ENCODE results near the gene TLCD1.
A peak's percentile ranks its signal among the peaks of the same experiment; 100 is the strongest.
"Not testable (repeated sequence)": the region's sequence is repeated elsewhere in the genome, so short reads cannot be mapped to it uniquely, and the experiment has no call there.

Gene TLCD1

DNA sequence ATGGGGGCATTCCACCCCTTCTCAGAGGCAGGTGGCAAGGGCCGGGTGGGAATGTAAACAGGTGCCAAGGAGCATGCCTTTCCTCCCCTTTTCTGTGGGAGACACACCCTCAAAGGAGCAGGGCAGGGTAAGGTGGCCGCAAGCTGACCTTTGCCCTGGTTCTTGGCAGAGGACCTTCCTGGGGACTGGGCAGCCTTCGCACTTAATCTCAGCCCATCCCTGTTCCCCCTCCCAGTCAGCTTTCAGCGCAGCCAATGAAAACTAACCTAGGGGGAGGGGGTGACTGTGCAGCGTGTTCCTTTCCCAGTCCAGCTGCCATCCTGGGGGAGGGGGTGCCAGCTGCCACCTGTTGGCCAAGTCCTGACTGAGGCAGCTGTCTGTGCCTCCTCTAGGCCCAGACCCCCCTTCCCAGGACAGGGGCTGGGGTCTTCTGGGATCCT, 20.6 kb upstream of the TLCD1 start:
- DNase-seq = no peak

DNA sequence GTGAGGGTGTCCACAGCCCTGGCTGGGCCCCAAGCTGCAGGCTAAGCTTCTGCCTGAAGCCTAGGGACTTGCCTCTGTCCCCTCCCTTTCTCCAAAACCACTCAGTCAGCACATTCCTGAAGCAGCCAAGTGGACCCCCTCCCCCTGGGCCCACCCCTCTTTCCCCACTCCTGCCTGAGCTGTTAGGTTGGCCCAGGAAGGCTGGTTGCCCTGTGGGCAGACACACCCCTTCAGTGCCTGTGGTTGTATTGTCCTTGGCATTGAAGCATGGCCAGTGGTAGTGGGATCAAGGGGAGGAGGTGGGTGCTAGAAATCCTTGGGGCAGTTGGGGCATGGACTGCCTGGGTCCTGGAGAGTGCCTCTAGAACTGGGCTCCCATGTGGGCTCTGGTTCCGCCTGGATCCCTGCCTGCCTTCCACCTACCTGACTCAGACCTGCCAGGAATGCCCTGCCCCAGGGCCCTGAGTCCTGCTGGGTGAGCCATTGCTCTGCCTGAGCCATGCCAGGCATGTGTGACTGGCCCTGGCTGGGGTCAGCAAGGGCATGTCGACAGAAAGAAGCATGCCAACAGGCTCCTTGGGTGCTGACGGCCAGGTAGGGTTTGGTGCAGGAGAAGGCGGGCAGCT, 19.9 kb upstream of the TLCD1 start:
- DNase-seq = no peak

DNA sequence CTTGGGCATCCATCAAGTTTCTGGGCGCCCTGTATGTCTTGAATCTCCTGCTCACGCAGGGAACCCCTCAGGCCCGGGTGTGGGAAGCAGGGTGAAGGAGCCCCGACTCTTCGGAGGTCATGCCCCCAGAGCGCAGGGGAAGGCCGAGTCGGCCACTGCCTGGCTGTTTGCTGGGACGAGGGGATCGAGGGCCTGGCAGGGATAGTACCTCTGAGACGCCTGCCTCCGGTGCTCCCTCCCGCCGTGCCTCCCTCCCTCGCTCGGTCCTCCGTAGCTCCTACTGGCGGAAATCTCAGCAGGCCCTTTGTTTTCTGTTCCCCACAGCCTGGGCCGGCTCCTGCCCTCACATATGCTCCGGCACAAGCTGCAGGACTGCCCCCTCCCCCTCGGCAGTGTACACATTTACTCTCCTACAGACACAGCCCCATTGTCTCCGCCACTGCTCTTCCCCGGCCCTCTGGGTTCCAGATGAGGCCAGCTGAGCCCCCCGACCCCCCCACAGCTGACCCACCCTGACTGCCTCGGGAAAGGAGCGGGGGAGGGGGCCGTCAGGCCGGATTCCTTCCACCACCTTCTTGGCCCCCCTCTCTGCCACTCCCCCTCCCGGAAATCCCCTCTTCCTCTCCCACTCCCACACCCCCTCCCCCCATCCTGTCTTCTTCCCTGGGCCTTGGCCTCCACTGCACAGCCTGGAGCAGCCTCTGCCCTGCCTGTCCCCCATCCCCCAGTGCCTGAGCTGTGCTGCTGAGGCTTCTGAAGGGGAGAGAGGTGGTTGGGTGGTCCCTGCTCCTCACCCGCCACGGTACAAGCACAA, 19.1 kb upstream of the TLCD1 start:
- DNase-seq = no peak

DNA sequence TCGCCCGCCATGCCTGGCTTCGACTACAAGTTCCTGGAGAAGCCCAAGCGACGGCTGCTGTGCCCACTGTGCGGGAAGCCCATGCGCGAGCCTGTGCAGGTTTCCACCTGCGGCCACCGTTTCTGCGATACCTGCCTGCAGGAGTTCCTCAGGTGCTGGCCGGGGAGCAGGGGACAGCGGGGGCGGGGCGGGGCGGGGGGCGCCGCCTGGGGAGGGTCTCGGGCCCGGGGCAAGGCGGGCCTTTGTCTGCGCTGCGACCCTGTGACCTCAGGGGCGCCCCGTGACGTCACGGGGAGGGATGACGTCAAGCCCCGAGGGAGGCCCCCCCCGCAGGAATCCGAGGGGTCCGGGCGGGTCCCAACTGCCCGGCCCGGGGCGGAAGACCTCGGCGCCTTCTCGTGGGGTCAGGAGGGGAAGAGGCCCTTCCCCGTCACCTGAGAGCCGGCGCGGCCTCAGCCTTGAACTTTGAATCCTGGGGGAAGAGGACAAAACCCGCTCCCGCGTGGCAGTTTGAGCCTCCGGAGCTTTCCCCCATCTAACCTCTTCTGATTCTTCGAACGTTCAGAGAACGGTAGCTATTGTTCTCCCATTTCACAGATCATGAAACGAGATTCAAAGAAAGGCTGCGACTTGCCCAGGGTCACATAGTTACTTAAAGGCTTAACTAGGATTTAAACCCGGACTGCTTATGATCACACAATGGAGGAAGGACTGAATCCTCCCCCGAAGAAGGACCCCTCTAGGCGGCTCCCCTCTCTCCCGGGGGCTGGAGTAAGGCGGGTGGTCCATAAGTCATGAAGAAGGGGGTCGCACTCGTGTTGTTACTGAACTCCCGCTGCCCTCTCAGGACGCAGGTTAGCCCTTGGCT, 18.3 kb upstream of the TLCD1 start:
- no peak for DNase-seq

DNA sequence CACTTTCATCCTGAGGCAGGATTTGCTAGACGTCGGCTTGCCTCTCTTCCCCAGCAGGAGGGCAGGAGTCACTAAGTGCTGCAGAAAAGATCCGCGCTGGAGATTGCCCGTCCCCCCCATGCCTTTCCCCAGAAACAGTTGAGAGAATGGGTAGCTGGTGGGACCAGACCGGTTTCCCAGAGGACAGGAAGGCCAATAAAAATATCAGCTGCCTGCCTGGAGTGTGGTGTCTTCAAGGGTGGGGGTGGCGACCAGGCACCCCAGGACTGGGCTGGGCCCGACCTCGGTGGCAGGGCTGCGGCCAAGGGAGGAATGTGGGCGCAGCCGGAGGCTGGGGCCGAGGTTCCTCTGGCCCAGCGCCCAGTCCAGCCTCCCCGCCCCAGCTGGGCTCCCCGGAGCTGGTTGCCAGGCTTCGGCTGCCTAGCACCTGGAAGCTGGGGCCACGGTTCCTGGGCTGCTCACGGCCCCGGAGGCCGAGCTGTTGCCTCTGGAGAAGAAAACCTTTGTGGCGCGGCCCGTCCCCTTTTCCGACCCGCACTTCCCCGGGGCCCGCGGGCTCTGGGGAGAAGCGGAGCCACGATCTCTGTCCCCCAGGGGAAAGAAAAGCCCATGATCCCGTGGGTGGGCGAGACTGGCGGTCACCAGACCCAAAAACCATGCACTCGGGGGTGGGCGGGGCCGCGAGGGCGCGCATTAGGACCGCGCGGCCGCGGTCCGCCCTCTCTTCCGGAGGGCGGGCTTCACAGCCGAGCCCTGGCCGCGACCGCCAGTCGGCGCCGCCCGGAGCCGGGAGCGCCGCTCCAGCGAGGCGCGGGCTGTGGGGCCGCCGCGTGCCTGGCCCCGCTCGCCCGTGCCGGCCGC, 17.4 kb upstream of the TLCD1 start, which contains the start of gene TRAF4:
Gene TRAF4 (plus strand): TSS at position 769 of the 861 bp plus-strand sequence. CDS start 102 bp downstream, outside the sequence.
- peak; percentile 71 for DNase-seq

DNA sequence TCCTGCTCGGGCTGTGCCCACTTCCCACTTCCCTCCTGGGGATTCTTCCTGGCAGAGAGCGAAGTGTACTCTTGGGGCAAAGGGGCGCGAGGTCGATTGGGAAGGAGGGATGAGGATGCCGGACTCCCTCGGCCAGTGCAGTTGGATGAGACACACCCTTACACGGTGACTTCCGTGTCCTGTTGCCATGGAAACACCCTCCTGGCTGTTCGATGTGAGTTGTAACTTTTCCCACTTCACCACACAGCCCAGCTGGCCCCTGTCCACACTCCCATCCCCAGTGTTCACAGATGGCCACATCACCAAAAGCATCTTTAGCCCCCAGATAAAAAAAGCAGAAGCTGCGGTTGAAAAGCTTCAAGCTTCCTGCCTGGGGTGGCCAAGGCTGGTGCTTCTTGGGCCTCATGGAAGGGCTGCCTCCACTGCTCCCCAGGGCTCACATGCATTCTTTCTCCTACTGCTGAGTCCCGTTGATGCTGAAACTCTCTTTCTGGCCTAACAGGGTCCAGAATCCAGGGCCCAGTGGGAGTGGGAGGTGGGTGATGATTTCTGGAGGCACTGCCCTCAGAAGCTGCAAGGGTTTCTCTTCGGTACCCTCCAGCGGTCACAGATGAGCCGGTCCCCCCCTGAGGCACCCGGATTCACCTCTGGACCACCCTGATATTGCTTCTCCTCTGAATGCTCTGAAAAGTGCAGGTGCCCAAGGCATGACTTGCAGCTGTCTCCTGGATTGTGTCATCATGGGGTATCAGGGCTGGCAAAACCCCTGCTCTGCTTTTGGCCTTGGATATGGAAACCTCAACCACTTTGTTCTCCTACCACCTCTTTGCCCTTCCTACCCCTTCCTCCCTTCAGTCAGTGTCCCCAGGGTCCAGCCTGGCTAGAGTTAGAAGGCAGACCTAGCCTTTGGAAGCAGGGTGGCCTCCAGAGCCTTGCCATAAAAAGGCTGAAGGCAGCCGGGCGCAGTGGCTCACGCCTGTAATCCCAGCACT, 15.6 kb upstream of the TLCD1 start:
- DNase-seq = peak; percentile 82

DNA sequence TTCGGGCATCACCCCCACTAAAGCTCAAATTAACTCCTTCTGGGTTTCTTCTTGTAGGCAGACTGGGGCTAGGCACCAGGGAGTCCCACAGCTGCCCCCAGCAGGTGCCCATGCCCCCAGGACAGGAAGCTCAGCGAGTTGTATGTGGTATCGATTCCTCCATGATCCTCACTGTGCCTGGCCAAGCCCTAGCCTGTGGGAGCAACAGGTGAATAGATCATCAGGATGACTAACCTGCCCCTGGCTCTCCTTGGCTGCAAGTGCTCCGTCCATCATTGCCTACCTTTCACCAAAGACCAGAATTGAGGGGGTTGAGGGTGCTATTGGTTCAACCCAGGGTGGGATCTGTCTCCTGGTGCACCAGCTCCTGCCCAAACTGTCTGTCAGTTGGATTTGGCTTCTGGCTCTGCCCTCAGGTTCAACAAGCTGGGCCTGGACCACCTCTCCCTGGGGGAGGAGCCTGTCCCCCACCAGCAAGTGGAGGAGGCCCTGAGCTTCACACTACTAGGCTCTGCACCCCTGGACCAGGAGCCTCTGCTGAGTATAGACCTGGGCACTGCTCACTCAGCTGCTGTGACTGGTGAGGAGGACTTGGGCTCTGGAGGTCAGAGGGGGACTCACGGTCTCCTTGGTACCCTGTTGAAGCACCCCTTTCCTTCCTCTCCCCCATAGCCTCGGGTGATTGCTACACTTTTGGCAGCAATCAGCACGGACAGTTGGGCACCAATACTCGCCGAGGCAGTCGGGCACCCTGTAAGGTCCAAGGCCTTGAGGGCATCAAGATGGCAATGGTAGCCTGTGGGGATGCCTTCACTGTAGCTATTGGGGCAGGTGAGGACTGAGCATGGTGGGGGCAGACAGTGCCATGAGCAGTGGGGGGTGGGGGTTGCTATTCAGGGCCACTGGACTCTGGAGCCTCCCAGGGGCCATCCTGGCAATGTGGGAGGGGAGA, 14.6 kb upstream of the TLCD1 start:
- DNase-seq = no peak

DNA sequence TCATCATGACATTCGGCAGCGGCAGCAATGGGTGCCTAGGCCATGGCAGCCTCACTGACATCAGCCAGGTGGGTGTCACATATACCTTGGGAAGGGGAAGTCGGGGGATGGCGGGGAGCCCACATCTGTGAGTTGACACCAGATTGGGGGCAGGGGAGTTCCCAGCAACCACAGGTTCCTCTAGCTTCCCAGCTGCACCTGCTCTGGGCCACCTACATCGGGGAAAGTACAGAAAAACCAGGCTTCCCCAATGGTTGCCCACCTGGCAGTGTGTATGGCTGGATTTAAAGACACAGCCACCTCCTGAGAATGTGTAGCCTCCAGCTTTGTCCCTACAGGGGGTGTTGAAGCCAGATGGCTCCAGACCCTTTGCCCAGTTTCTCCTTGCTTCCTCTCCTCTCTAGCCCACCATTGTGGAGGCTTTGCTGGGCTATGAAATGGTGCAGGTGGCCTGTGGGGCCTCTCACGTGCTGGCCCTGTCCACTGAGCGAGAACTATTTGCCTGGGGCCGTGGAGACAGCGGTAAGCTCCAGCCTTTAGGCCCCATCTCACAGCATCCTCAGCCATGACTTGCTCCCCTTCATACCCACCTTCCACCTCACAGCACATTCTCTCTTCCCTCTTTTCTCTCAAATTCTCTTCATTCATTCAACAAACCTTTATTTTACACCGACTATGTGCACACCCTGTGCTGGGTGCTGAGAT, 12.8 kb upstream of the TLCD1 start:
- DNase-seq = no peak

DNA sequence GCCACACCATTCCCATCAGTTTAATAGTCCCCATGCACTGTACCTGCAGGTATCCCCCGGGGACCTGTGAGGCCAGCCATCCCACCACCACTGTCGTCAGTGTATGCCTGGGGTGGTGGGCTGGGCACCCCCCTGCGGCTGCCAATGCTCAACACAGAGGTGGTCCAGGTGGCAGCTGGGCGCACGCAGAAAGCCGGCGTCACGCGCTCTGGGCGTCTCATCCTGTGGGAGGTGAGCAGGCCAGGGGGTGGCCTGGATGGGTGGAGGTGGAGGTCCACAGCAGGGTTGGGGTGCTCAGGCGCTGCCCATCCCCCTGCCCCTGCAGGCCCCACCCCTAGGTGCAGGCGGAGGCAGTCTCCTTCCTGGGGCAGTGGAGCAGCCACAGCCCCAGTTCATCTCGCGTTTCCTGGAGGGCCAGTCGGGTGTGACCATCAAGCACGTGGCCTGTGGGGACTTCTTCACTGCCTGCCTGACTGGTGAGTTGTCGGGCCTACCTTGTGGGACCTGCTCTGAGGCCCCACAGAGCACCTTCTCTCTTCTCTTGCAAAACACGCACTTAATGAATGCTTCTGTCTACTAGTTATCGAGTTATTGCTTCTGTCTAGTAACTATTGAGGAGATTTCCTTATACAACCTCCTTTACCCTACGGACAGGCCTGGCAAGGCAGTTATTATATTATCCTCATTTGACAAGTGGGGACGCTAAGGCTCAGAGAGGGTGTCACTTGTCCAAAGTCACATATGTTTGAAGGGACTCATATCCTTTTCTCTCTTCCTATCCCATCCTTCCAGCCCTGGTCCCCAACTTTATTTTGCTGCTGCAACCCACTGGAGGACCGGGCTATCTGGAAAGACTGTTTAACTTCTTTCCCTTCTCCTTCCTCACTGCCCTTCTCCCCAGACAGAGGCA, 12.0 kb upstream of the TLCD1 start:
- DNase-seq = no peak

DNA sequence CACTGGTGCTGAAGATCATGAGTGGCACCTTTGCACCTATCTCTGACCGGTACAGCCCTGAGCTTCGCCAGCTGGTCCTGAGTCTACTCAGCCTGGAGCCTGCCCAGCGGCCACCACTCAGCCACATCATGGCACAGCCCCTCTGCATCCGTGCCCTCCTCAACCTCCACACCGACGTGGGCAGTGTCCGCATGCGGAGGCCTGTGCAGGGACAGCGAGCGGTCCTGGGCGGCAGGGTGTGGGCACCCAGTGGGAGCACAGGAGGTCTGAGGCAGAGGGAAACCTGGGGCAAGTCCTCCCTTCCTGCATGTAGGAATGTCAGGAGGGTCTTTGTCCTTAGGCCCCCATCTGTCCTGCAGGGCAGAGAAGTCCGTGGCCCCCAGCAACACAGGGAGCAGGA, 11.3 kb upstream of the TLCD1 start:
- no peak for DNase-seq

DNA sequence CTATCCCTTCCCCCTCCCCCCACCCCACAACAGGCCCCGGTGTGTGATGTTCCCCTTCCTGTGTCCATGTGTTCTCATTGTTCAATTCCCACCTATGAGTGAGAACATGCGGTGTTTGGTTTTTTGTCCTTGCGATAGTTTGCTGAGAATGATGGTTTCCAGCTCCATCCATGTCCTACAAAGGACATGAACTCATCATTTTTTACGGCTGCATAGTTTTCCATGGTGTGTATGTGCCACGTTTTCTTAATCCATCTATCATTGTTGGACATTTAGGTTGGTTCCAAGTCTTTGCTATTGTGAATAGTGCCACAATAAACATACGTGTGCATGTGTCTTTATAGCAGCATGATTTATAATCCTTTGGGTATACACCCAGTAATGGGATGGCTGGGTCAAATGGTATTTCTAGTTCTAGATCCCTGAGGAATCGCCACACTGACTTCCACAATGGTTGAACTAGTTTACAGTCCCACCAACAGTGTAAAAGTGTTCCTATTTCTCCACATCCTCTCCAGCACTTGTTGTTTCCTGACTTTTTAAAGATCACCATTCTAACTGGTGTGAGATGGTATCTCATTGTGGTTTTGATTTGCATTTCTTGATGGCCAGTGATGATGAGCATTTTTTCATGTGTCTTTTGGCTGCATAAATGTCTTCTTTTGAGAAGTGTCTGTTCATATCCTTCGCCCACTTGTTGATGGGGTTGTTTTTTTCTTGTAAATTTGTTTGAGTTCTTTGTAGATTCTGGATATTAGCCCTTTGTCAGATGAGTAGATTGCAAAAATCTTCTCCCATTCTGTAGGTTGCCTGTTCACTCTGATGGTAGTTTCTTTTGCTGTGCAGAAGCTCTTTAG, 10.1 kb upstream of the TLCD1 start:
- not testable (repeated sequence) for DNase-seq

DNA sequence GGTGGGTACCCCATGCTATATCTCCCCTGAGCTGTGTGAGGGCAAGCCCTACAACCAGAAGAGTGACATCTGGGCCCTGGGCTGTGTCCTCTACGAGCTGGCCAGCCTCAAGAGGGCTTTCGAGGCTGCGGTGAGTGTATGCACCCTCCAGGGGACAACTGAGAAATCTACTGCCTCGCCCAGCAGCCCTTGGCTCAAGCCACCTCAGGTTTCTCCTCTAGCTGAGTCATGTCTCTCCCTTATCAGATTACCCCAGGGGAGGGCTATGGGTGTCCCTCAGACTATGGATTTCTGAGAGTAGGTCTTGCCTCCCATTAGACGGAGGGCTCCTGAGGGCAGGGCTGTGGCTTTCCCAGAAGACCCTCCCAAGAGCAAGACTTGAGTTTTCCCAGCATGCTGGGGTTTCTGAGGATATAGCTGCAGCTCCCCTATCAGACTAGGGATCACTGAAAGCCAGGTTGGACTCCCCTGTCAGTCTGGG, 9.2 kb upstream of the TLCD1 start:
- no peak for DNase-seq

DNA sequence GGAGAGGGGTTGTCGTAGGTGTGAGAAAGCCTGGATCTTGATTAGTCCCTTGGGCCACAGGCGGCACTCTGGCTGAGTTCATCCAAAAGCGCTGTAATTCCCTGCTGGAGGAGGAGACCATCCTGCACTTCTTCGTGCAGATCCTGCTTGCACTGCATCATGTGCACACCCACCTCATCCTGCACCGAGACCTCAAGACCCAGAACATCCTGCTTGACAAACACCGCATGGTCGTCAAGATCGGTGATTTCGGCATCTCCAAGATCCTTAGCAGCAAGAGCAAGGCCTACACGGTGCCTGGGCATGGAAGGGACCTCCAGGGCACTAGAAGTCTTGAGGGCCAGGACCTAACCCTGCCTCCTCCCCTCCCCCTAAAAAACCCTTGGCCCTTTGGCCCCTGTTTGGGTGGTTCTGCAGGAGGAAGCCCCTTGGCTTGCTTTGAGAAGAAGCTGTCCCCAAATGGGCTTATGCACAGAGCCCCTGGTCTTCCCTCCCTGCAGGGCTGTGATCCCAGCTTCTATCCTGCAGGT, 8.7 kb upstream of the TLCD1 start:
- no peak for DNase-seq

DNA sequence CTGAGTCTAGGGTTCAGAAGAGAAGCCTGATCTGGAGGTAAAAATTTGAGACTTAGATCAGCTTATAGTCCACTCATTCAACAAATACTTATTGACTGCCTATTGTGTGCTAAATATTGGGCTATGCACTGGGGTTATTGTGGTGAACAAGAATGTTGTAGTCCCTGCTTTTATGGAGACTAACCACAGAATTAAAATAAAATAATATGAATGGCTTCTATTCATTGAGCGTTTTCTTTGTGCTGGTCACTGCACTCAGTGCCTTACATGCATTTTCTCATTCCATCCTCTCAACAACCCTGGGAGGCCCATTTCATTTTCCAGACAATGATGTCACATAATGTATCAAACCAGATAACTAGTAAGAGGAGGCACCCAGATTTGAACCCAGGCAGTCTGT, 7.3 kb upstream of the TLCD1 start:
- no peak for DNase-seq

DNA sequence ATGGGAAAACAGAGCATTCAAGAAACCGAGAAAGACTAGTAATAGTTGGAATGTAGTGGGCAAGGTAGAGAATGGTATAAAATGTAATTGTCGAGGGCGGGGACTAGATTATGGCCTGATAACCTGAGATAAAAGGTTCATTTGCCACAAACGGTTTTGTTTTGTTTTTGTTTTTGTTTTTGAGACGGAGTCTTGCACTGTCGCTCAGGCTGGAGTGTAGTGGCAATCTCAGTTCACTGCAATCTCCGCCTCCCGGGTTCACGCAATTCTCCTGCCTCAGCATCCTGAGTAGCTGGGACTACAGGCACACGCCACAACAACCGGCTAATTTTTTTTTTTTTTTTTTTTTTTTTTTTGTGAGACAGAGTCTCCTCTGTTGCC, 3.9 kb upstream of the TLCD1 start:
- no peak for DNase-seq

DNA sequence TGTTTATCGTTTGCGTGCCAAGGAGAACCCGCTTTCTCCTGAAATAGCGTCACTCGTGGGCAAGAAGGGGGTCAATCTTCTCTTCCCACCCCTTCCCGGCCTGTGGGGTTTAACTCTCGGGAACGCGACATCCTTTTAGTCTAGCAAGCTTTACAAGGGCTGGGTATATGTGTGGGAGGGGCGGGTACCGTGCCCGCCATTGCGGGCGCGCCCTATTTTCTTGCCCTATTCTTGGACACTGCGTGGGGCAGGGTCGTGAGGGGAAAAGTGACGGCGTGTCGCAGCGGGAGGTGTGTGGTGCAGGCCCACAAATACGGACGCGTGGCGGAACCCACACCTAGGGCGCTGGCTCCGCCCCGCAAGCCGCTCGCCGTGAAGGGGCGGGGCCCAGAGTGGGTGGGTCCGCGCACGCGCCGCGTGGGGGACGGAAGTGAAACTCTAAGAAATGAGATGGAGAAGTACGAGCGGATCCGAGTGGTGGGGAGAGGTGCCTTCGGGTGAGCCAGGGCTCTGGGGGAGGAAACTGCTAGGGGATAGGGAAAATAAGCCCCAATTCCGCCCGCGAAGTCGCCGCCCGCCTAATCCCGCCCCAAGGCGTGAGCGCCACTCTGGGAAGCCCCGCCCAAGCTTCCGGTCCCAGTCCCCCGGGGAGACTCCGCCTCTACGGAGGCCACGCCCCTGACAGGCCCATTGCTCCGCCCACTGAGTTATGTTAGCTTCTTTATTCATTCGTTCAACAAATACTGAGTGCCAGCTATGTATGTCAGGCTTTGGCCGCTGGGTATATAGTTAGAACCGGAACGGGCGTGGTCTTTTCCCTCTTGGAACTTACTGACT, 2.5 kb upstream of the TLCD1 start, which contains the start of gene NEK8:
Gene NEK8 (plus strand): TSS at position 425 of the 837 bp plus-strand sequence. CDS start 26 bp downstream, at position 451.
- peak; percentile 87 for DNase-seq
